Mucosa of stomach (tissue), 1 donor: ENCODE results near the gene SERPINA1.
"Not testable (repeated sequence)": the region's sequence is repeated elsewhere in the genome, so short reads cannot be mapped to it uniquely, and the experiment has no call there.

Experiments used
- H3K27me3 ChIP-seq: one replicate; pipeline ENCODE4 v1.7.0; 2013; ENCODE audit warnings: mild to moderate bottlenecking, low read length; ENCODE audit not compliant: control insufficient read depth, insufficient read depth
- H3K36me3 ChIP-seq: one replicate; pipeline ENCODE4 v1.7.0; 2013; ENCODE audit warnings: low read length; ENCODE audit not compliant: control insufficient read depth, insufficient read depth
- H3K4me1 ChIP-seq: one replicate; pipeline ENCODE4 v1.7.0; 2013; ENCODE audit warnings: mild to moderate bottlenecking, low read length; ENCODE audit not compliant: control insufficient read depth, insufficient read depth
- H3K4me3 ChIP-seq: one replicate; pipeline ENCODE4 v1.7.0; 2013; ENCODE audit warnings: low read length
- H3K9ac ChIP-seq: one replicate; pipeline ENCODE4 v1.7.0; 2013; ENCODE audit warnings: mild to moderate bottlenecking, low read length, moderate library complexity
- H3K9me3 ChIP-seq: one replicate; pipeline ENCODE4 v1.7.0; 2013; ENCODE audit warnings: mild to moderate bottlenecking, low read length, moderate library complexity; ENCODE audit not compliant: control insufficient read depth
- donor health status: Pancreatic carcinoma.

SERPINA1 gene

DNA sequence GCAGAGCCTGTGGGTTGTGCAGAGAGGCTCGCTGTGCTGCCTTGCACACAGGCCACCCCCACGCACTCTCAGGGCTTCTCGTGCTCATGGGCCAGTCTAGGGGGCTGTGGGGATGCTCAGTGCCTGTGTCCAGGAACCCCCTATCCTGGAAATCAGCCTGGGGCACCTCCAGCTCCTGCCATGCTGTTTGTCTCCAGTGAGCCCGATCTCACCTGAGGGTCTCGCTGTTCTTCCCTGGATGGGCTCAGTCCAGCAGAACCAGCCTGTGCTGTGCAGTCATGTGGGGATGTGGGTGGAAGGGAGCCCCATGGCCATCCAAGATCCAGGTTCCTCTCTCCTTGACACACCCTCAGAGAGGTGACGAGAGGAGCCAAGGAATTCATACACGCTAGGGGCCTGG, 26.7 kb downstream of the SERPINA1 start:
- H3K4me3 ChIP-seq = no peak overlapping the region
- no peaks in the 10 kb centered on the region for H3K36me3 ChIP-seq
- H3K9ac ChIP-seq = no peak overlapping the region
- H3K27me3 ChIP-seq = no peaks in the 10 kb centered on the region
- peaks cover under 1% of the 10 kb centered on the region for H3K4me1 ChIP-seq
- H3K9me3 ChIP-seq = no peaks in the 10 kb centered on the region

DNA sequence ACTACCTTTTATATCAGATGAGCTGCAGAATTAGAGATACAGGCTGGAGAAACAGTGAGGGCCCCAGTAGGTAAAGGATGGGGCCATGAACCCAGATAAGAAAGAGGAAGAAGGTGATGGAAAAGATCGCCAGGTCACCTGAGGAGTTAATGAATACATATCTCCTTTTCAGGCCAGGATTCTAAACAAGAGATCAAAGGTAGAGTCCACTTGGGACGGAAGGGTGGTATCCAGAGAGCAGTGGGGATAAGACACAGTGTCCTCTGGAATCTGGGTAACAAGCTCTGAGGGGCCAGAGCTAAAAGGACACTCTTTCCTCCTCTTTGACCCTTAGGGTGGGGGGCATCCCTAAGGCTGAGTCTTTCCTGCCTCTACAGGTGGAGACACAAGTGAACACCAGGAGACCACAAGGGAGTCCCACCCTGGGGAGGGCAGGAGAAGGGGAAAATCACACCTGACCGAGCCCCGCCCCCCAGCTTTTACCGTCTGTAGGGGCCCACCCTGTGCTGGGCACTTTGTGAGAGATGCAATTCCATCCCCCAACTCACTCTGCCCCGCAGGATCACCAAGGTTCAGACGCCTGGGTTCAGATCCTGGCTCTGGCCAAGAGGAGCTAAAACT, 27.3 kb downstream of the SERPINA1 start:
- Histone ChIP-seq H3K4me3 (no peak overlapping the region), H3K4me1 (no peaks in the 10 kb centered on the region), H3K9me3 (no peaks in the 10 kb centered on the region), H3K36me3 (no peaks in the 10 kb centered on the region), H3K27me3 (no peaks in the 10 kb centered on the region), H3K9ac (no peak overlapping the region)

DNA sequence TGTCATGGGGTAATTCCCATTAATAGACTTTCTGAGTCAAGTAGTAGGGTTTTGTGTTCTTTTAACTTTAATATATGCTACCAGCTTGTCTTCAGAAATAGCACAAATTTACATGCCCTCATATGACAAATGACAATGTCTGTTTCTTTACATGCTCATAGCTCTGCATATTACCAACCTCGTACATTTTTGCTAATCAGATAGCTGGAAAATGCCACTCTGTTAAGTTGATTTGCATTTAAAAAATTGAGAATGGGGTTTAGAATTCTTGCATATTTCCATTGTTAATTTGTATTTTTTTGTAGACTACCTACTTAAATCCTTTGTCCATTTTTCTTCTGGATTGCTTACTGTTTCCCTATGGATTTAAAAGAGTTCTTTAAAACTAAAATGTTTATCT, 31.2 kb downstream of the SERPINA1 start:
- Histone ChIP-seq H3K36me3 (no peaks in the 10 kb centered on the region), H3K9me3 (no peaks in the 10 kb centered on the region), H3K4me3 (no peak overlapping the region), H3K9ac (no peak overlapping the region), H3K27me3 (no peaks in the 10 kb centered on the region), H3K4me1 (no peaks in the 10 kb centered on the region)

DNA sequence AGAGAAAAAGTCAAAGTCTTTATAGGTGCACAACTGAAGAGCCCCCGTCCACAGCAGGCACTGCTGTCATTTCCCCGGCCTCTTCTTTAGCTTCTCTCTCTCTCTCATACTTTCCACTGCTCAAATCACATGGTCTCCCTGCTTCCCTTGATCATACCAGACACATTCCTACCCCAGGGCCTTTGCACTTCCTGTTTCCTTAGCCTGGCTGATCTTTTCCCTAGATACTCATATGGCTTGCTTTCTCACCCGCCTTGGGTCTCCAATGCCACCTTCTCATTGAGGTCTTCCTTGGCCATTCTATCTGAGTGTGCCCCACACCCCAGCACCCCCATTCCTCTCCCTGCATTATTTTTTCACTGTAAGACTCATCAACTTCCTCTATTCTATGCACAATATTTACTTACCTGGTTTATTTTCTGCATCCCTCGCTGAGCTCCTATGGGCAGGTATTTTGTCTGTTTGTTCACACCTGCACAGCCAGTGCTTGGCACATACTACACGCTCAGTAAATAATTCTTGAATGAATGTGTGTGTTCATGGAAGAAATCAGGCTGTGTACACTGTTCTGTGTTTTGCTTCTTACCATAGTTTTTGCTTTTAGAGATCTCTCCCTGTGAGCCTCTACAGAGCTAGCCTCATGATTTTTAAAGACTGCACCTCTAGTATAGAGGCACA, 31.9 kb downstream of the SERPINA1 start:
- Histone ChIP-seq H3K27me3 (no peaks in the 10 kb centered on the region), H3K36me3 (no peaks in the 10 kb centered on the region), H3K9ac (no peak overlapping the region)

DNA sequence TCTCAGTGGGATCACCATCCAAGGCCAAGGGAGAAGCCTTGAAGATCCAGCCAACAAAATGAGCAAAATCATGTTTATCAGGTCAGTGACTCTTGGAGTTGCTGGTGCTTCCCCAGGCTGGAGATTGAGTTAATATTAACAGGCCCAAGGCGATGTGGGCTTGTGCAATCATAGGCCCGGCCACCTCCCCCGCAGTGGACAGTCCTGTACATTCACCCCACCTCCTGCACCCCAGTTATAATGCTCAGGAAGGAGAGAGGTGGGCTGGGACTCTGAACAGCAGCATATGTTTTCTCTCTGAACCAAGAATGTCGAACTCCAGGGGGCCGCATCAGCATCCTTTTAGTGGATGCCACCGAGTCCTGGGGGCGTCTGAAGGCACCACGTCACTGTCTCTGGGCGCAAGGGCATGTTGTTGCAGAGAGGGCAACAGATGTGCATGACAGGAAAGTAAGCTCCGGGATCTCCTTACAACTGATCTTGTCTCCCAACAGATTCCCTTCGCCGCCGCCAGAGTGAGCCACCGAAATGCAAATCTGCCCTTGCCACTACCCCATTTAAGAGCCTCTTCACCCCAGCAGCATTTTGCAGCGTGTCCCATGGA, 33.1 kb downstream of the SERPINA1 start:
- H3K4me1 ChIP-seq = no peaks in the 10 kb centered on the region
- H3K27me3 ChIP-seq = no peaks in the 10 kb centered on the region
- no peaks in the 10 kb centered on the region for H3K36me3 ChIP-seq
- H3K4me3 ChIP-seq = no peak overlapping the region
- H3K9me3 ChIP-seq = no peaks in the 10 kb centered on the region
- H3K9ac ChIP-seq = no peak overlapping the region

More for the DNA sequence above, 31.9 kb downstream of the SERPINA1 start:
- Histone ChIP-seq H3K4me3 (no peak overlapping the region), H3K9me3 (no peaks in the 10 kb centered on the region), H3K4me1 (no peaks in the 10 kb centered on the region)

DNA sequence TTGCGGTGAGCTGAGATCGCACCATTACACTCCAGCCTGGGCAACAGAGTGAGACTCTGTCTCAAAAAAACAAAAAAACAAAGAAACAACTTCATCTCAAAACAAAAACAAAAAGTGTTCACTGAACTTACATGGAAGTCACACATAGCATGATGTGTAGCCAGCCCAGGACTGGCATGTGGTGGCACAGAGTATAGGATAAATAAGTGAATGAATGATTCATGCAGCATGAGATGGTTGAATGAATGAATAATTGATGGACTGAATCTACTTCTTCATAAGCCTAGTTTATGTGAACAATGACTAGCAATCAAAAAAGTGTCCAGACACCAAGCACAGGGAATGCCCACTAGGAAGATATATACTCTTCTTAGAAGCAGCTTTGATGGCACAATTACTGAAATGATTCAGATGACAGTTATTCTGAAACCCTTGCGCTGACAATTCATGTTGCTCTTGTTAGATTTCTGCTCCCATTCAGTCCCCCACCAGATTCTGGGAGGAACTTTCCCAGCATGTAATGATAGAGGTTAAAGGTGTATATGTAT, 33.7 kb downstream of the SERPINA1 start:
- Histone ChIP-seq H3K36me3 (no peaks in the 10 kb centered on the region), H3K9me3 (no peaks in the 10 kb centered on the region), H3K4me1 (no peaks in the 10 kb centered on the region), H3K27me3 (no peaks in the 10 kb centered on the region), H3K4me3 (no peak overlapping the region), H3K9ac (no peak overlapping the region)

DNA sequence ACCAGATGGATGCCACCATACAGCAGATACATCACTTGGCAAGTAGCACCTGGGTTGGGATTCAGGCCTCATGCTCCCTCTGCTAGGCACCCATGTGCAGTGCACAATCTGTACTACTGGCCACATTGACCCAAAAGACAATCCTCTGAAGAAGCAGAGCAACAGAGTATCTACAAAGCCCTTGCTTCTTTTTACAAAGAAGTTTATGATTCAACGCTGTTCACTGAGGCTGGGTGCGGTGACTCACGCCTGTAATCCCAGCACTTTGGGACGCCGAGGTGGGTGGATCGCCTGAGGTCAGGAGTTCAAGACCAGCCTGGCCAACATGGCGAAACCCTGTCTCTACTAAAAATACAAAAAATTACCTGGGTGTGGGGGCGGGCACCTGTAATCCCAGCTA, 34.2 kb downstream of the SERPINA1 start:
- not testable (repeated sequence) for H3K36me3 ChIP-seq, H3K4me3 ChIP-seq, H3K27me3 ChIP-seq, H3K4me1 ChIP-seq, H3K9me3 ChIP-seq, H3K9ac ChIP-seq

DNA sequence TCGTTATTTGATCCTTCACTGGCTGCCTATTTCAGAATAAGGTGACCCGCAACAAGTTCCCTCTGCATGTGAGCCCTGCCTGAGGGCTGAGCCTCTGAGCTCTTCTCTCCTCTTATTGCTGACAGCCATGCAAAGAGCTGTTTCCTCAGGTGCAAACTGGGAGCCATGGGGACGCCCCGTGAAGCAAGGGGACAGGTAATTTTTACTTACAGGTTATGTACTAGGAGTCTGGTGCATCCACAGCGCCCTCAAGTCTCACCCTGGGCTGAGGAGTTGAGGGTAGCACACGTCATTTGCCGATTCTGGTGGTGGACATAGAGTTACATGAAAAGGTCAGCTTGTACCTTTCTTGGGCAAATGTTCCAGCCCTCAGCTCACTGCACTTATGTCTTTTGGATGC, 39.1 kb downstream of the SERPINA1 start:
- H3K9ac ChIP-seq = no peak overlapping the region
- no peaks in the 10 kb centered on the region for H3K4me1 ChIP-seq
- no peak overlapping the region for H3K4me3 ChIP-seq
- no peaks in the 10 kb centered on the region for H3K27me3 ChIP-seq
- H3K9me3 ChIP-seq = no peaks in the 10 kb centered on the region
- no peaks in the 10 kb centered on the region for H3K36me3 ChIP-seq

DNA sequence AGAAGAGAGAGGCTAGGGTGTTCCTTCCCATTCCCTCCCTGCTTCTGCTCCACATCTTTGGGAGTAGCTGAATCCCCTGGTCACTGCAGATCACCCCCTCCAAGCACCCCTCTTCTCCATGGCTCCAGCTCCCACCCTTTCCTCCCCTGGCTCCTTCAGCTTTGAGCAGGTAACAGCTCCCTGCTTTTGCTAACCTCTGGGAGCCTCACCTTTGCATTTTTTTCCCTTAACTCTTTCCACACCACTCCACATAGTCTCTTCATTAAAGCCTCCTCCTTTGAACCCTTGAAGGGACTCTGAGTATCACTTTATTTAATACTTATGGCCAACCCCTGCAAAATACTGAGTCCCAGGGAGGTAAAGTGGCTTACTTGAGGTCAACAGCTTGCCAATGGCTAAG, 39.6 kb downstream of the SERPINA1 start:
- no peaks in the 10 kb centered on the region for H3K4me1 ChIP-seq
- H3K36me3 ChIP-seq = no peaks in the 10 kb centered on the region
- no peaks in the 10 kb centered on the region for H3K9me3 ChIP-seq
- H3K27me3 ChIP-seq = no peaks in the 10 kb centered on the region
- H3K9ac ChIP-seq = no peak overlapping the region
- no peak overlapping the region for H3K4me3 ChIP-seq

DNA sequence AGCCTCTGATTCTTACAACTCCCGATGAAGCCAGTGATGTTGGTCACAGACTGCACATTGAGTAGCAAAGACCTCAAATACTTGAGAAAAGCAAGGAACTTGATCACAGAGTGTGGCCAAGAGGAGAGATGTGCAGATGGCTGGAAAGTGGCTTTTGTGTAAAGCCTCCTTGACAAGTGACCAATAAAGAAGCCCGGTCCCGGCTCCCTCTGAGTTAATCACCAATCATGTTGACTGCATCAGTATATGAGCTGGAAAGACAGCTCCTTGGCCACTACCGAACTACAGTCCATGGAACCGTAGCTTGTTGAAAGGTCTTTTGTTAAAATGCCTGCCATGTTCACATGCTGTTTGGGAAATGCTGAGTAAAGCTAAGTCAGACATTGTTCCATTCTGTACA, 41.6 kb downstream of the SERPINA1 start:
- Histone ChIP-seq H3K4me1 (peaks cover 12% of the 10 kb centered on the region), H3K36me3 (no peaks in the 10 kb centered on the region), H3K9ac (no peak overlapping the region), H3K9me3 (no peaks in the 10 kb centered on the region), H3K27me3 (no peaks in the 10 kb centered on the region), H3K4me3 (no peak overlapping the region)

DNA sequence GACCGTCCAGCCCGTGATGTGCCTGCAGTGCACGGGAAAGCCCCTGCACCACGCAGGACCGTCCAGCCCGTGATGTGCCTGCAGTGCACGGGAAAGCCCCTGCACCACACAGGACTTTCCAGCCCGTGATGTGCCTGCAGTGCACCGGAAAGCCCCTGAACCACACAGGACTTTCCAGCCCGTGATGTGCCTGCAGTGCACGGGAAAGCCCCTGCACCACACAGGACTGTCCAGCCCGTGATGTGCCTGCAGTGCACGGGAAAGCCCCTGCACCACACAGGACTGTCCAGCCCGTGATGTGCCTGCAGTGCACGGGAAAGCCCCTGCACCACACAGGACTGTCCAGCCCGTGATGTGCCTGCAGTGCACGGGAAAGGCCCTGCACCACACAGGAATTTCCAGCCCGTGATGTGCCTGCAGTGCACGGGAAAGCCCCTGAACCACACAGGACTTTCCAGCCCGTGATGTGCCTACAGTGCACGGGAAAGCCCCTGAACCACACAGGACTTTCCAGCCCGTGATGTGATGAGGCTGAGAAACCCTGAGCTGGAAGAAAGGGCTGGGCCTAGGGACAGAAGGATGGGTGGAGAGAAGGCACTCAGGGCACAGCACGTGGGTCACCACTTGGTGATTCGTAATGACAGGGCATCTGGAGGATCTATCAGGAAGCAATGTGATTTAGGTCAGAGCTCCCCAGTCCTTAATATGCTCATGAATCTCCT, 42.2 kb downstream of the SERPINA1 start:
- H3K9me3 ChIP-seq, H3K4me3 ChIP-seq, H3K36me3 ChIP-seq, H3K27me3 ChIP-seq, H3K9ac ChIP-seq: not testable (repeated sequence)
- H3K4me1 ChIP-seq = peaks cover 15% of the 10 kb centered on the region
